IPS-NIHi11 (cell line): ENCODE data around the gene KATNBL1.

Experiments used
- DNase-seq: peaks from one replicate; pipeline ENCODE4 v3.0.0; 2012; ENCODE audit warnings: mixed read lengths, low spot score

KATNBL1 gene

GRCh38 chr15:34209421-34210282 is at the start of gene KATNBL1:
Gene KATNBL1, minus strand, starts transcription at chr15:34210096. Its CDS starts 46,420 bp downstream, at chr15:34163676.
- peak; percentile 95 for DNase-seq

- DNase-seq = no peak
Measured at GRCh38 chr15:34259566-34259965, 49.7 kb upstream of the KATNBL1 start.

GRCh38 chr15:34258151-34258550 is 48.3 kb upstream of the KATNBL1 start:
- DNase-seq = no peak

GRCh38 chr15:34252545-34252944 is 42.6 kb upstream of the KATNBL1 start:
- DNase-seq = no peak

GRCh38 chr15:34248190-34248589 is 38.3 kb upstream of the KATNBL1 start:
- DNase-seq = no peak

GRCh38 chr15:34246276-34246976 is 36.5 kb upstream of the KATNBL1 start:
- DNase-seq = no peak

GRCh38 chr15:34243226-34243625 is 33.3 kb upstream of the KATNBL1 start:
- no peak for DNase-seq

GRCh38 chr15:34242331-34242710 is 32.4 kb upstream of the KATNBL1 start:
- no peak for DNase-seq

GRCh38 chr15:34241376-34242330 is 31.8 kb upstream of the KATNBL1 start:
- DNase-seq = peak; percentile 59

GRCh38 chr15:34240537-34240936 is 30.6 kb upstream of the KATNBL1 start:
- no peak for DNase-seq

GRCh38 chr15:34239151-34239808 is 29.4 kb upstream of the KATNBL1 start:
- no peak for DNase-seq

GRCh38 chr15:34233614-34234013 is 23.7 kb upstream of the KATNBL1 start:
- no peak for DNase-seq

- DNase-seq = no peak
Measured at GRCh38 chr15:34223904-34224596, 14.2 kb upstream of the KATNBL1 start.

GRCh38 chr15:34217587-34218225 is 7.8 kb upstream of the KATNBL1 start:
- no peak for DNase-seq

GRCh38 chr15:34216527-34217270 is 6.8 kb upstream of the KATNBL1 start:
- DNase-seq = no peak

- peak; percentile 41 for DNase-seq
Measured at GRCh38 chr15:34214135-34214534, 4.2 kb upstream of the KATNBL1 start.

GRCh38 chr15:34213690-34214089 is 3.8 kb upstream of the KATNBL1 start:
- no peak for DNase-seq

- no peak for DNase-seq
Measured at GRCh38 chr15:34206011-34206410, 3.9 kb downstream of the KATNBL1 start.

- no peak for DNase-seq
Measured at GRCh38 chr15:34203936-34204335, 6.0 kb downstream of the KATNBL1 start.

- DNase-seq = no peak
Measured at GRCh38 chr15:34203305-34203704, 6.6 kb downstream of the KATNBL1 start.
